ENCODE results near the gene IL36B. TPM values are rescaled to one million over a fixed set of nuclear protein-coding genes. Genes with fewer than 3 reads are reported as not detected.

IL36B gene
- total RNA-seq, 1 experiment from 2014 or later, result not detected

- DNase-seq, result no peak
- Histone ChIP-seq H3K9me3 (no peaks in the 10 kb centered on the region), H3K27me3 (no peaks in the 10 kb centered on the region), H3K4me3 (no peak overlapping the region), H3K36me3 (no peaks in the 10 kb centered on the region)
These were observed 9.5 kb upstream of the IL36B start for GRCh38 chr2:113061896-113062770.

GRCh38 chr2:113061241-113061640 is 8.6 kb upstream of the IL36B start:
- Histone ChIP-seq H3K4me3 (no peak overlapping the region), H3K36me3 (no peaks in the 10 kb centered on the region), H3K27me3 (no peaks in the 10 kb centered on the region), H3K9me3 (no peaks in the 10 kb centered on the region)
- no peak for DNase-seq

- Histone ChIP-seq H3K27me3 (no peaks in the 10 kb centered on the region), H3K36me3 (no peaks in the 10 kb centered on the region)
- DNase-seq, result no peak
These were observed 8.1 kb upstream of the IL36B start for GRCh38 chr2:113060796-113061195.

GRCh38 chr2:113060396-113060795 is 7.7 kb upstream of the IL36B start:
- DNase-seq, result peak; percentile 9
- Histone ChIP-seq H3K36me3 (no peaks in the 10 kb centered on the region), H3K4me3 (no peak overlapping the region)

More at GRCh38 chr2:113060796-113061195, 8.1 kb upstream of the IL36B start:
- no peaks in the 10 kb centered on the region for H3K9me3 ChIP-seq
- no peak overlapping the region for H3K4me3 ChIP-seq

GRCh38 chr2:113058998-113059960 is 6.6 kb upstream of the IL36B start, which contains the start of gene IL36RN:
TSS of gene IL36RN (plus strand) at chr2:113059198. CDS start at chr2:113059439, 241 bp downstream.
- peaks cover 8% of the 10 kb centered on the region; the same call in 1 of the 2 replicates for H3K9me3 ChIP-seq
- H3K27me3 ChIP-seq, result no peaks in the 10 kb centered on the region
- no peak within 1 kb of the TSS for H3K4me3 ChIP-seq
- no peaks in the 10 kb centered on the region for H3K36me3 ChIP-seq
- no peak for DNase-seq

More at GRCh38 chr2:113060396-113060795, 7.7 kb upstream of the IL36B start:
- H3K9me3 ChIP-seq, result 0 out of 2 replicates have a peak, but pooled peaks cover under 1% of the 10 kb centered on the region
- H3K27me3 ChIP-seq, result no peaks in the 10 kb centered on the region

- peaks cover 8% of the 10 kb centered on the region; the same call in 1 of the 2 replicates for H3K9me3 ChIP-seq
- H3K36me3 ChIP-seq, result no peaks in the 10 kb centered on the region
- H3K4me3 ChIP-seq, result no peak overlapping the region
- H3K27me3 ChIP-seq, result no peaks in the 10 kb centered on the region
- DNase-seq, result no peak
These were observed 5.8 kb upstream of the IL36B start for GRCh38 chr2:113058411-113058994.

GRCh38 chr2:113057117-113057516 is 4.5 kb upstream of the IL36B start:
- no peaks in the 10 kb centered on the region for H3K27me3 ChIP-seq
- H3K36me3 ChIP-seq, result no peaks in the 10 kb centered on the region
- peaks cover 8% of the 10 kb centered on the region; the same call in 1 of the 2 replicates for H3K9me3 ChIP-seq
- H3K4me3 ChIP-seq, result no peak overlapping the region
- no peak for DNase-seq

- no peak for DNase-seq
- H3K9me3 ChIP-seq, result peaks cover 8% of the 10 kb centered on the region; the same call in 1 of the 2 replicates
- H3K36me3 ChIP-seq, result no peaks in the 10 kb centered on the region
- no peaks in the 10 kb centered on the region for H3K27me3 ChIP-seq
- no peak overlapping the region for H3K4me3 ChIP-seq
These were observed 3.9 kb upstream of the IL36B start for GRCh38 chr2:113056521-113056920.

- H3K27me3 ChIP-seq, result no peaks in the 10 kb centered on the region
- DNase-seq, result no peak
- H3K36me3 ChIP-seq, result no peaks in the 10 kb centered on the region
- peaks cover 8% of the 10 kb centered on the region; the same call in 1 of the 2 replicates for H3K9me3 ChIP-seq
- H3K4me3 ChIP-seq, result no peak overlapping the region
These were observed 1.4 kb upstream of the IL36B start for GRCh38 chr2:113054066-113054465.

- DNase-seq, result no peak
- no peak overlapping the region for H3K4me3 ChIP-seq
- no peaks in the 10 kb centered on the region for H3K36me3 ChIP-seq
- peaks cover 8% of the 10 kb centered on the region; the same call in 1 of the 2 replicates for H3K9me3 ChIP-seq
- no peaks in the 10 kb centered on the region for H3K27me3 ChIP-seq
These were observed 999 bp upstream of the IL36B start for GRCh38 chr2:113053666-113054065.

GRCh38 chr2:113050921-113051895 is 1.5 kb downstream of the IL36B start:
- Histone ChIP-seq H3K4me3 (no peak overlapping the region), H3K27me3 (peaks cover 2% of the 10 kb centered on the region; the same call in 1 of the 2 replicates), H3K36me3 (no peaks in the 10 kb centered on the region), H3K9me3 (peaks cover 8% of the 10 kb centered on the region; the same call in 1 of the 2 replicates)
- DNase-seq, result no peak

- H3K4me3 ChIP-seq, result no peak overlapping the region
- H3K9me3 ChIP-seq, result peaks cover 9% of the 10 kb centered on the region
- DNase-seq, result no peak
- peaks cover 2% of the 10 kb centered on the region; the same call in 1 of the 2 replicates for H3K27me3 ChIP-seq
- no peaks in the 10 kb centered on the region for H3K36me3 ChIP-seq
These were observed 6.2 kb downstream of the IL36B start for GRCh38 chr2:113046465-113046864.

- no peaks in the 10 kb centered on the region for H3K27me3 ChIP-seq
- no peak for DNase-seq
- no peaks in the 10 kb centered on the region for H3K36me3 ChIP-seq
- no peak overlapping the region for H3K4me3 ChIP-seq
- peaks cover 9% of the 10 kb centered on the region for H3K9me3 ChIP-seq
These were observed 10.8 kb downstream of the IL36B start for GRCh38 chr2:113041871-113042270.

GRCh38 chr2:113039719-113040118 is 12.9 kb downstream of the IL36B start:
- H3K27me3 ChIP-seq, result no peaks in the 10 kb centered on the region; the same call in 1 of the 2 replicates
- H3K4me3 ChIP-seq, result no peak overlapping the region
- H3K9me3 ChIP-seq, result no peaks in the 10 kb centered on the region; the same call in 1 of the 2 replicates
- no peak for DNase-seq
- no peaks in the 10 kb centered on the region for H3K36me3 ChIP-seq

GRCh38 chr2:113039158-113039557 is 13.5 kb downstream of the IL36B start:
- Histone ChIP-seq H3K27me3 (peaks cover under 1% of the 10 kb centered on the region; the same call in 1 of the 2 replicates), H3K9me3 (no peaks in the 10 kb centered on the region; the same call in 1 of the 2 replicates), H3K36me3 (no peaks in the 10 kb centered on the region), H3K4me3 (no peak overlapping the region)
- no peak for DNase-seq
